HG03280 (cell line): ENCODE results near the gene EEA1.

Source experiments
- ATAC-seq: cut with Tn5 transposase; IDR thresholded peaks from one replicate; pipeline ENCODE4 v1.9.1; 2021; ENCODE audit warnings: mild to moderate bottlenecking, moderate library complexity; ENCODE audit not compliant: unreplicated experiment

Gene EEA1

DNA sequence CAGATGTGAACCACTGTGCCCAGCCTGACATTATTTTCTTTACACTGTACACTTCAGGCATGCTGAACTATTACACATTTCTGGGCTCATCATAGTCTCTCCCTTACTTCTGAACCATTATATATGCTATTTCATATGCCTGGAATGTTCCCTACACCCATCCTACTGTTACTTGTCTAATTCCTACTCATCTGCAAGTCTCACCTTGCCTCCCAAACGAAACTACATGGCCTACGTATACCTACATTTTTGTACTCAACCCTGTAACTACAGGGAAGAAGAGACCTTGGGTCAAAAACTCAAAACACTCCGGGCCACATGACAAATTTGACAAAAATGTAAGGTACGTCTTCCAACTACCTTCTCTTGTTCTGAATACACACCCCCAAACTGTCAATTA lies 9.5 kb upstream of the EEA1 start:
- ATAC-seq, result no peak

DNA sequence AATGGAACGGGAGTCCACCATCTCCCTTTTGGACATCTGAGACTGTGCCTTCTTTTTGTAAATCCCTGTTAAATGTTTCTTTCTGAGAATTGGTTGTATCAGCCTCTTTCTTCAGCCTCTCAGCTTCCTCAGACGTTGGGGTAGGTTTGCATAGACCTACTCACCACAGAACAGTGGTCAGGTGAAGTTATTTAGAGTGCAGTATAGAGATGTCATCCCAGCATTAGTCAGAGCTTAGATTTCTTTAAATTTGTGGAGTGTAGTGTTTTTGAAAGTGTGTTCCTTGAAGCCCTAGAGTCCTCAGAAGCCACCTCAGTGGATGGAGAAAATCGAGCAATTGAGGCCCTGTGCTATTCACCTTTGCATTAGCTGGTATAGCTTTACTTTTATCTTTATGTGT lies 8.9 kb upstream of the EEA1 start:
- ATAC-seq, result no peak

DNA sequence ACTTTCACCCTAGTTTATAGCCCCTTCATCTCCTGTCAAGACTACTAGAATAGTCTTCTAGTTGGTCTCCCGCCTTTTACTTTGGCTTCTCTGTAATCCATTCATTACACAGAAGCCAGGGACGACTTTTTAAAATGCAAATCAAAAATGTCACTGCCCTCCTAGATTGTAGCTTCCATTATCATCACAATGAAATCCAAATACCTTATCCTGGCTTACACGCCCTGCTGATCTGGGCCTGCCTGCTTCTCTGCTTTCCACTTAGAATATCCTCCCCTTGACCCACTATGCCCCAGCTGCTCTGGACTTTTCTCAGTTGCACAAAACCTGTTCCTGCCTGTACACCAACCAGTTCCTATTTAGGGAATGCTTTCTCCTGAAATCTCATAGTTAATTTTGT lies 4.5 kb upstream of the EEA1 start:
- ATAC-seq, result no peak

DNA sequence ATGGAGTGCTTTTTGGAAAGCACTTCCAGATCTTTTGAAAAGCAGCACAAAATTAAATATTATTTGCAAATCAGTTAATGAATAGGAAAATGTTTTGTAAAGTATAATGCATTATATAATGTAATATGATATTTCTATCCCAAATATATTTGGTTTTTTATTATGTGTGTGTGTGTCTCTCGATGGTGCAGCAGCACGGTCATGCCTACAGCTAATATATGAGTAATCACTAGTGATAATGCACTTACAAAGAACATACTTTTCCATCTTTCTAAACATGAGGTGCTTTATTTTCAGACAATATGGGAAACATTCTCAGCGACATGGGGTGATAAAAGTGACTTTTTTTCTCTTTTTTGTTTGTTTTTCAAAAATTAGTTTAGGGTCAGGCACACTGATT lies 1.3 kb upstream of the EEA1 start:
- ATAC-seq, result no peak

DNA sequence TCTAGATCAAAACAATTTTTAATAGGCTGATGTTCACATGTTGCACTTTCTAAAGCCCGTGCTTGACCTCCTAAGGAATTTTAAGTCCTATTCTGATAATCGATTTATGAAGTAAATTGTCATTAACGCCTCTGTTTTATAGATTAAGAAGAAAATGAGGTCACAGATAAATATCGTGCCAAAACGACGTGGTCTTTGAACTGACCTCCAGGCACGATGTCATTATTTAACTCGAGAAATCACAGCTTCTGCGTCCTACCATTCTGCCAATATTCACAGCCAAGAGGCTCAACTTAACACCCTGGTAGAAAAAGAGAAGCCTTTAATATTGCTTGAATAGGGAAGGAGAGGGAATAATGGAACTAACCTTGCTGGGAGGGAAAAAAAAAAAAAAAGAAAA lies 888 bp upstream of the EEA1 start:
- no peak for ATAC-seq

DNA sequence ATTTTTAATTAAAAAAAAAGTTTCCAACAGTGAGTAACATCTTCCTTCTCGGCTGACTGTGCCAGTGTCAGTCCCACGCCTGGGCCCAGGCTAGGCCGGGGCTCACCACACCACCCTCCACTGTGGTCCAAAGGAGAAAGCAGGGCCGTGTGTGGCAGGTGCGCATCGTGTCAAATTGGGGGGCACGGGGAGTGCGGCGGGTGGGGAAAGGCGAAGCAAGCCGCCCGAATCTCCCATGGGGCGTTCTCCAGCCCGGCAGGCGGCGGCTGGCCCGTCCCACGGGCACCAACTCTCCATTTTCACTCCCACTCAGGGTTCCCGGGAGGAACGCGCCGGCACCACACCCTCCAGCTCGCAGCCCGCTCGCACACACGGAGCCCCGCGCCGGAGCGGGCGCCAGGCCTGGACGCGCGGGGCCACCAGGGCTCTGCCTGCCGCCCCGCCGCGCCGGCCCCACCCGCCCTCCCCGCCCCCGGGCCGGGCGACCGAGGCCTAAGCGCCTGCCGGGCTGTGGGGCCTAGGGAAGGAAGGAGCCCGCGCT lies 604 bp downstream of the EEA1 start:
- peak; percentile 11 for ATAC-seq

DNA sequence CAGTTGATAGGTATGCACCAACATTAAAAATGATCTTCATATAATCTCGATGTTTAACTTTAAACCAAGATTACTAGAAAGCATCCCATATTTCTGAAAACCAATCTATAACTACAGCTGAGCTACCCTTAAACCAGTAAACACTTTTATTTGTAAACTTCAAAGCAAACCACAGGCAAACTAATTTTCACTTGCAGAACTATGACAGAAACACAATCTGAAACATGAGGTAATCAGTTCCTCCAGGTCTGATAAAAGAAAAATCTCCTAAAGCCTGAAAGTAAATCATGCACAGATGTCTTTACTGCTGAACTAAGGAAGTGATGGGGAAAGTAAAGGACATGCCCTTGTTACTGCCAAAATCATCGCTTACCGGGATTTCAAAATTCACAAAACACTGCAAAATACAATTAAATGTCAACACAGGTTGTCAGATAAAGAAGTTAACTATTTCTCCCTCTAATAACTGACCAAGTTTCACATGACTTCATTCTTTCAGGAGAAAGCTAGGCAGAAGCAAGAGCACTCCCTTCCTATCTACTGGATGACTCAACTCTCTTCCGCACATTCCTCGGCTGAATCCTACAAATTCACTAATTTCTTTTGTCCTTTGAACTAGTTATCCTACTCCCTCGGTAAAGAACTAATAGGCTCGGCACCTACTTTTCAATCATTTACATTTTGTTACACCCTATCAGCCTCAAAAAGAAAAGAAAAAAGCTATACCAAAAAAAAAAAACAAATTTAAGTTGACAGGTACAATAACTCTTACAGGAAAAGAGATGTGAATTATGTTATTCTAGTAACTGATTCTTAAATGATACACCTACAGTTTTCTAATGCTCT lies 1.4 kb downstream of the EEA1 start:
- ATAC-seq, result no peak

DNA sequence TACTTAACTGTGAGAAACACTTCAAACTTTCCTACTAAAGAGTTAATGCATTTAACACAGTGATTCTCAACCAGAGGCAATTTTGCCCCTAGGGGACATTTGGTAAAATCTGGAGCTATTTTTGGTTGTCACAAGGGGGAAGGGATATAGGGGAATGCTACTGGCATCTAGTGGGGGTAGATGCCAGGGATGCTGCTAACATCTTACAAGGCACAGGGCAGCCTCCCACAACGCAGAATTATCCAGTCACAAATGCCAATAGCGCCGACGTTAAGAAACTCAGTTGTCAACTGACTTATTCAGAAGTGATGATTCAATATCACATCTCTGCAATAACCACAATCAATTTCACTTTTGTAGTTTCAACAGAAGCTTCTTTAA lies 2.0 kb downstream of the EEA1 start:
- ATAC-seq, result peak; percentile 13

DNA sequence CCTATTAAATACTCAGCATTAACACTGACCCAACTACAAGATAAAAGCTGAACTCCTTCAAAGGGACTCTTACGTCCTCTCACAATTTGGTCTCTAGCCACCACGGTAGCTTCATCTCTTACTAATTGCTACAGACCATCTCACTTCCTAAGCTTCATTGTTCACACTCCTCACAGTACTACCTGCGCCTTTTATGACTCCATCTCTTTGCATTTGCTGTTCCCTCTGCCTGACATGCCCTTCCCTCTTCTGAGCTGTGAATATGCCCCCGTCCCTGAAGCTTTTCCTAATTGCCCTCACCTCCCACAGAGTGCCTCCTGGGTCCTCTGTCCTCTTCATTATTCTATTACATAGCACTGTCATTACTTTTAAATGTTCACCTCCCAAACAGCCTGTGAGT lies 2.5 kb downstream of the EEA1 start:
- ATAC-seq, result no peak

DNA sequence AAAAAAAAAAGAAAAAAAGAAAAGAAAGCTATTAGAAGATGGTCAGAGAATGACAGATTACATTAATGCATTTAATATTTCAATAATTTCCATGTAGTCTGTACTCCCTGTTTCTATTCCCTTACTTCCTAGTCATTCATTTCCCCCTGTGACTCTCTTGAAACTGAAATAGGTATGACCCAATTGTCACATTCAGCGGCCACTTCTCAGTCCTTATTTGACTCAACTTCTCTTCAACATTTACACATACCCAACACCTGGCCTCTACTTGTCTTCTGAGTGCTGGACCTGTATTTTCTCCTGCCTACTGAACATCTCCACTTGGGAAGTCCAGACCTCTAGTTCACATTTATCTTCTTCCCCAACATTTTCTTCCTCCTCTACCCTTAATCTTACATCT lies 7.2 kb downstream of the EEA1 start:
- ATAC-seq, result peak; percentile 80

DNA sequence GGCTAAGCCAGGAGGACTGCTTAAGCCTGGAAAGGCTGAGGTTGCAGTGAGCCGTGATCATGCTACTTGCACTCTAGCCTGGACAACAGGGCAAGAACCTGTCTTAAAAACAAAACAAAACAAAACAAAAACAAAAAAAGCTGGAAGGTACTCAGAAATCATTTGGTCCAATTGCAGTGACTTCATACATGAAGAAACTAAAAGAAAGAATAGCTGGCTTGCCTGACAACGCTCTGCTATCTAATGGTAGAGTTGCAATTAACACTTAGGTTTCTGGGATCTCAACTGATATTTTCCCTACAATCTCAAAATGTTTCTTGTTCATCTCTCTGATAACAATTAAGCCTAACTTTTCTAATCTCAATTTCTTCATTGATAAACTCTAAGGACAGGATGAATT lies 13.7 kb downstream of the EEA1 start:
- no peak for ATAC-seq

DNA sequence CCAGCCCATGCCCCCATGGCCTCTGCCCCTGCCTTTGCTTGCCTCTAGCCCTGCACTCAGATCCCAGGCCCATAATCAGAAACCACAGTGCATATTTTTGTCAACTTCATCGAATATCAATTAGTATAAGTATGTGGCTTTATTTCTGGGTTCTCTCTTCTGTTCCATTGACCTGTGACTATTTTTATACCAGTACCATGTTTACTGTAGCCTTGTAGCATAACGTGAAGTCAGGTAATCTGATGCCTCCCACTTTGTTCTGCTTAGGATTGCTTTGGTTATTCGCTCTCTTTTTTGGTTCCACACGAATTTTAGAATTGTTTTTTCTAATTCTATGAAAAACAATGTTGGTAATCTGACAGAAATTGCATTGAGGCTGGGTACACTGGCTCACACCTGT lies 14.9 kb downstream of the EEA1 start:
- no peak for ATAC-seq

DNA sequence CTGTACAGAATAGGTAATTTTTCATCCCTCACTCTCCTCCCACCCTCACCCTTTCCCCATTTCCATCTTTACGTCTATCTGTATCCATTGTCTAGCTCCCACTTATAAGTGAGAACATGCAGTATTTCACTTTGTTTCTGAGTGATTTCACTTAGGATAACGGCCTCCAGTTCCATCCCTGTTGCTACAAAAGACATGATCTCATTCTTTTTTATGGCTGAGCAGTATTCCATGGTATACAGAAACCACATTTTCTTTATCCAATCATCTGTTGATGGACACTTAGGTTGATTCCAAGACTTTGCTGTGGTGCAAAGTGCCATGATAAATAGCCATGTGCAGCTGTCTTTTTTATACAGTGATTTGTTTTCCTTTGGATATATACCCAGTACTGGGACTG lies 16.4 kb downstream of the EEA1 start:
- ATAC-seq, result no peak

DNA sequence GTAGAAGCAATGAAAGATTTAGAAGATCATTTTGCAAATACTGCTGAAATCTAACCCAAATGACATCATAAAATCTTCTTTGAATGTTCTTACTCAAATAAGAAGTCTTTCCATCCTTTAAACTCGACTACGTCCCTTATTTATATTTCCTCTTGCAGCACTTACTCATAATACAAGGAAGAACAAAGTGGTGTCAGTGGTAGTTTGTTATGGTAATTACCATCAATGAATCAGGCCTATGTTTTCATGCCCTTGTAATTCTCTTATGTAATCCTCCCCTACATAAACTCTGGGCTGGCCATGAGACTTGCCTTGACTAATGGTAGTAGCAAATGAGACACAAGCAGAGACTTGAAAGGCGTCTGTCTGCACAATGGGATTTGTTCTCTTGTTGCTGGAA lies 17.0 kb downstream of the EEA1 start:
- no peak for ATAC-seq

DNA sequence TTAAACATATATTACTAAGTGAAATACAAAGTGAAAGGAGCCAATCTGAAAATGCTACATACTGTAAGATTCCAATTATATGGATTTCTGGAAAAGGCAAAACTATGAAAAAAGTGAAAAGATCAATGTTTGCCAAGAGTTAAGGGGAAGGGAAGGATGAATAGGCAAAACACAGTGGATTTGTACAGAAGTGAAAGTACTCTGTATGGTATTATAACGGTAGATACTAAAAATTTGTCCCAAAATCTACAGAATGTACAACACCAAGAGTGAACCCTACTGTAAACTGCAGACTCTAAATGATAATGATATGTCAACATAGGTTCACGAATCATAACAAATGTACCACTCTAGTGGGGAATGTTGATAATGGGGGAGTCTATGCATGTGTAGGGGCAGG lies 17.8 kb downstream of the EEA1 start:
- ATAC-seq, result no peak

DNA sequence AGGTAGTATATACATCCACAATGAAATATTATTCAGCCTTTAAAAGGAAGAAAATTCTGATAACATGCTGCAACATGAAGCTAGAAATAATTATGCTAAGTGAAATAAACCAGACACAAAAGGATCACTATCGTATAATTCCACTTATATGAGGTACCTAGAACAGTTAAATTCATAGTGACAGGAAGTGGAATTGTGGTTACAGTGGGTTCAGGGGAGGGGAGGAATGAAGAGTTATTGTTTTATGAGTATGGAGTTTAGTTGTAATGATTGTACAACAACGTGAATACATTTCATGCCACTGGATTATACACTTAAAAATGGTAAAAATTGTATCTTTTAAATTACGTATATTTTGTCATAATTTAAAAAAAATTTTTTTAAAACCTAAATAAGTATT lies 21.0 kb downstream of the EEA1 start:
- no peak for ATAC-seq

DNA sequence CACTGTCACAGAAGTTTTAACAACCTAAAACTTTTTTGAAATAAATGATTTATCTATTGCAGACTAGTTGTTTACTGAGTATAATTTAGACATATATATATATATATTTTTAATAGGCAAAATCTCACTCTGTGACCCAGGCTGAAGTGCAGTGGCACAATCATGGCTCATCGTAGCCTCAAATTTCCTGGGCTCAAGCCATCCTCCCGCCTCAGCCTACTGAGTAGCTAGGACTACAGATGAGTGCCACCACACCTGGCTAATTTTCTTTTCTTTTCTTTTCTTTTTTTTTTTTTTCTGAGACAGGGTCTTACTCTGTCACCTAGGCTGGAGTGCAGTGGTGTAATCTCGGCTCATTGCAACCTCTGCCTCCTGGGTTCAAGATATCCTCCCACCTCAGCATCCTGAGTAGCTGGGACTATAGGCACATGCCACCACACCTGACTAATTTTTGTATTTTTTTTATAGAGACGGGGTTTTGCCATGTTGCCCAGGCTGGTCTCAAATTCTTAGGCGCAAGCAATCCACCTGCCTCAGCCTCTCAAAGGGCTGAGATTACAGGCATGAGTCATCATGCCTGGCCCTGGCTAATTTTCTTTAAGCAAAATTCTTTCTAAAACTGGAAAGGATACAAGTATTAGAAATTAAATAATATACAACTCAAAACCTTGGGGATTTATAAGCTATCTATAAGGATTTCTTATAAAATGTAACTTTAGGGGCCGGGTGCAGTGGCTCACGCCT lies 23.1 kb downstream of the EEA1 start:
- no peak for ATAC-seq

DNA sequence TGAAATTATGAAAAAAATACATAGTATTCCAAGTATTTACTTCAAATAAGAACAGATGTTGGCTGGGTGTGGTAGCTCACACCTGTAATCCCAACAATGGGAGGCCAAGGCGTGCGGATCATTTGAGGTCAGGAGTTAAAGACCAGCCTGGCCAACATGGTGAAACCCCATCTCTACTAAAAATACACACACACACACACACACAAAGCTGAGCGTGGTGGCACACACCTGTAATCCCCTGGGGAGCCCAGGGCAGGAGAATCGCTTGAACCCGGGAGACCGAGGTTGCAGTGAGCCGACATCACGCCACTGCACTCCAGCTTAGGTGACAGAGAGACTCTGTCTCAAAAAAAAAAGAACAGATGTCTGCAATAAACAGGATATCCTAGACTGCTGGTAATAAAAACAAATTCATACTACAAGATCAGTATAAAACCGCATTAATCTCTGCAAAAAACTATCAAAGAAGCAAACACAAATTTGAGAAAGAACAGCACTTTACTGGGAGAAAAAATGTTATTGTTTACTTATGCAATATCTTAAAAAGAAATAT lies 23.8 kb downstream of the EEA1 start:
- ATAC-seq, result no peak

DNA sequence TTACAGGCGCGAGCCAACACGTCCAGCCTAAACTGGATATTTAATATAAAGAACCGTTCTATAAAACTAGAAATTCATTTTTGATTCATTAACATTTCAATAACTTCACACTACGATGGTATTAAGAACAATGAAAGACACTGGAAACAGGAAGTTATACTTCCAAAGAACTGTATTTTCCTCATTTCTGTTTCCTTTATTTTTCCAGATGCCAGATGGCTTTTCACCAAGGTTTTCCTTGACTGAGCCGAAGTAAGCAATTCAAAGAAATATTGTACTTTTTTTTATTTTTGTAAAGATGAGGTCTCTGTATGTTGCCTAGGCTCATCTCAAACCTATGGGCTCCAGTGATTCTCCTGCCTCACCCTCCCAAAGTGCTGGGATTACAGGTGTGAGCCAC lies 28.2 kb downstream of the EEA1 start:
- no peak for ATAC-seq

DNA sequence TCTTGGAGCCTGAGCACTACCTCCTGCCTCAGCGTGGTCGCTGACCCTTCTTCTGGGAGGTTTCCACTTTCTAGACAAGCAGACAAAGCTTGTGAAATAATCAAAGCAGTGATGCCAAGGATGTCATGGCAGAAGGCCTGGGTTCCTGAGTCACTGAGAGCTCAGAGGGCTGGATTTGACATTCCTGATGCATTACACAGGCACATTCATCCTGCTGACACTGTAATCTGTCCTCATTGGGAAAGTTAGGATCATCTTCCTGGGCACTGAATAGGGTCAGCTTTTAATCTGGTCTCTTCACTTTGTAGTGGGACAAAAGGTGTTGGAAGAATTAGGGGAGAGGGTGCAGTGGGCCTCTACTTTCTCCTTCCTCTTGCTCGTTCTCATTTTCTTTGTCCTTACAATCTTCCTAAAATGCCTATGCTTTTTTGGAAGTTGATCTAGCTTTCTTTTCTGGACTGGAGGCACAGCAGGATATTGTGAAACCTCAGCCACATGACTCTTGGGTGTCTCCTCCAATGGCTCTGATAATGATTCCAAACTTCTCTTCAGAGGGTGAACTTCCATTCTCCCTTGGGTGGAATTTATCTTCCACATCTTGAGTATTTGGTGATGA lies 29.6 kb downstream of the EEA1 start:
- ATAC-seq, result no peak

DNA sequence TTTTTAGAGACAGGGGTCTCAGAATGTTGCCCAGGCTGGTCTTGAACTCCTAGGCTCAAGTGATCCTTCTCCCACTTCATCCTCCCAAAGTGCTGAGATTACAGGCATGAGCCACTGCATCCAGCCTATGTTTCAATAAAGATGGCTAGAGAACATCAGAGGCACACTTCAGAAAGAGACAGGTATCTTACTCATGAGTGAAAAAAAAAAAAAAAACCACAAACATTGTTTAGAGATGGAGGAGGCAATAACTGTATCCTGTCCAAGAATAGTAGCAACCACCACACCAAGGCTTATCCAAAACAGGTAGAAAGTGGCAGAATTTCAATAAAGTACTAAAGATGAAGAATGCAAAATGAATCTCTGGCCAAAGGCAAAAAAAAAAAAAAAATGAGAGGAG lies 30.3 kb downstream of the EEA1 start:
- ATAC-seq, result no peak

DNA sequence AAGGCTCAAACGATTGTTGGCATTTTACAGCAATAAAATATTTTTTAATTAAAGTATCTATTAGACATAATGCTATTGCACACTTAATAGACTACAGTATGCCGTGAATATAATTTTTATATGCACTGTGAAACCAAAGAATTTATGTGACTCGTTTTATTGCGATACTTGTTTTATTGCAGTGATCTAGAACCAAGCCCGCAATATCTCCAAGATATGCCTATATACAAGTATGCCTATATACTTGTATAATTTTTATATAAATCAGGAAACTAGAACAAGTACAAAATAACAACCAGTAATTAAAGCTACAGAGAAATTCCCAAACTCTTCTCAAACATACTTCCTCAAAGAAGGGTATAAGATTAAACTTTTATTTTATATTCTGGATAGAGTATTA lies 31.3 kb downstream of the EEA1 start:
- no peak for ATAC-seq
